ENCODE measurements around the gene GALNTL6.

The GALNTL6 gene

DNA sequence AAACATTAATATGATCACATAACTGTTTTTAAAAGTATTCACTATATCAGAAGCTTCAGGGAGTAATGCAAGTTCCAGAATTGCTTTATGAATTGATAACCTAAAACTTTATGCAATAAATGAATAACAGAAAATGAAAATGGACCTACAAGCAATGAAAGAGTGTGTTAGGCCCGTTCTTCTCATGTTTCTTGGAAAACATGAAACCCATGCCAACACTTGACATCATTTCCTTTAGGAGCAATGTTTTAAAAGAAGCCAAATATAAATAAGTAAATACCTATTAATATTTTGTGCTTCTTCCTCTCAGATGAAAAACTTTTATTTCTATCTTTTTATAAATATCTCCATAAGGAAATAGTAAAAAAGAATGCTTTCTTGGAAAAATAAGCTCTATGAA is 1232.4 kb downstream of the GALNTL6 start:
- no peak for TF ChIP-seq CTCF (IDR thresholded peaks at IDR 0.05; ENCODE audit: insufficient read depth, low read length)
- TF ChIP-seq POLR2AphosphoS5 (IDR thresholded peaks at IDR 0.05; ENCODE audit: low read depth), result no peak
- TF ChIP-seq SPI1 (IDR thresholded peaks at IDR 0.05; ENCODE audit: borderline replicate concordance, low read depth), result no peak
- TF ChIP-seq, protein P1, sequence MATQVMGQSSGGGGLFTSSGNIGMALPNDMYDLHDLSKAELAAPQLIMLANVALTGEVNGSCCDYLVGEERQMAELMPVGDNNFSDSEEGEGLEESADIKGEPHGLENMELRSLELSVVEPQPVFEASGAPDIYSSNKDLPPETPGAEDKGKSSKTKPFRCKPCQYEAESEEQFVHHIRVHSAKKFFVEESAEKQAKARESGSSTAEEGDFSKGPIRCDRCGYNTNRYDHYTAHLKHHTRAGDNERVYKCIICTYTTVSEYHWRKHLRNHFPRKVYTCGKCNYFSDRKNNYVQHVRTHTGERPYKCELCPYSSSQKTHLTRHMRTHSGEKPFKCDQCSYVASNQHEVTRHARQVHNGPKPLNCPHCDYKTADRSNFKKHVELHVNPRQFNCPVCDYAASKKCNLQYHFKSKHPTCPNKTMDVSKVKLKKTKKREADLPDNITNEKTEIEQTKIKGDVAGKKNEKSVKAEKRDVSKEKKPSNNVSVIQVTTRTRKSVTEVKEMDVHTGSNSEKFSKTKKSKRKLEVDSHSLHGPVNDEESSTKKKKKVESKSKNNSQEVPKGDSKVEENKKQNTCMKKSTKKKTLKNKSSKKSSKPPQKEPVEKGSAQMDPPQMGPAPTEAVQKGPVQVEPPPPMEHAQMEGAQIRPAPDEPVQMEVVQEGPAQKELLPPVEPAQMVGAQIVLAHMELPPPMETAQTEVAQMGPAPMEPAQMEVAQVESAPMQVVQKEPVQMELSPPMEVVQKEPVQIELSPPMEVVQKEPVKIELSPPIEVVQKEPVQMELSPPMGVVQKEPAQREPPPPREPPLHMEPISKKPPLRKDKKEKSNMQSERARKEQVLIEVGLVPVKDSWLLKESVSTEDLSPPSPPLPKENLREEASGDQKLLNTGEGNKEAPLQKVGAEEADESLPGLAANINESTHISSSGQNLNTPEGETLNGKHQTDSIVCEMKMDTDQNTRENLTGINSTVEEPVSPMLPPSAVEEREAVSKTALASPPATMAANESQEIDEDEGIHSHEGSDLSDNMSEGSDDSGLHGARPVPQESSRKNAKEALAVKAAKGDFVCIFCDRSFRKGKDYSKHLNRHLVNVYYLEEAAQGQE (IDR thresholded peaks at IDR 0.05; ENCODE audit: insufficient replicate concordance, low read depth), result no peak
- no peak for TF ChIP-seq GABPA (IDR thresholded peaks at IDR 0.05; ENCODE audit: low read depth)
- H3K27ac ChIP-seq (replicated peaks), result no peak overlapping the region
- H3K27me3 ChIP-seq (ENCODE audit: insufficient read depth, poor library complexity, severe bottlenecking), result no peaks in the 10 kb centered on the region
- no peak overlapping the region for H3K4me3 ChIP-seq (replicated peaks; ENCODE audit: insufficient read depth, low read length)
- no peak for DNase-seq (ENCODE audit: low read depth in 1 of 2, low spot score in 1 of 2)

DNA sequence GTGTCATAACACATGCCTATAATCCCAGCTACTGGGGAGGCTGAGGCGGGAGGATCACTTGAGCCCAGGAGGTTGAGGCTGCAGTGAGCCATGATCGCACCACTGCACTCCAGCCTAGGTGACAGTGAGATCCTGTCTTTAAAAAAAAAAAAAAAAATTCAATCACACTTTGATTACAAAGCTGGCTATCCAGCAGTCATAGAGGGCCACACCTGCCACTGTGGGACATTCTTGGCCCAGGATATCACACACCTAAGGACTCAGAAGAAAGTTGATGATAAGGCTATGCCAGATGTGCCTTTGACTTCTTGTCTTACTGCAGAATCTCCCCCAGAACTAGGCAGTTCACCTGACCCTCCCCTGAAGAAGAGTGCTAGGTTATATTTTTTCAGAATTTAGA is 1232.9 kb downstream of the GALNTL6 start:
- TF ChIP-seq POLR2AphosphoS5 (IDR thresholded peaks at IDR 0.05; ENCODE audit: low read depth), result no peak
- no peak for TF ChIP-seq GABPA (IDR thresholded peaks at IDR 0.05; ENCODE audit: low read depth)
- TF ChIP-seq SPI1 (IDR thresholded peaks at IDR 0.05; ENCODE audit: borderline replicate concordance, low read depth), result no peak
- TF ChIP-seq, protein P1 (IDR thresholded peaks at IDR 0.05; ENCODE audit: insufficient replicate concordance, low read depth), result no peak
- H3K27ac ChIP-seq (replicated peaks), result no peak overlapping the region
- DNase-seq (ENCODE audit: low read depth in 1 of 2, low spot score in 1 of 2), result no peak
- no peaks in the 10 kb centered on the region for H3K27me3 ChIP-seq (ENCODE audit: insufficient read depth, poor library complexity, severe bottlenecking)
- H3K4me3 ChIP-seq (replicated peaks; ENCODE audit: insufficient read depth, low read length), result no peak overlapping the region

GRCh38 chr4:173046818-173047217 is 1233.6 kb downstream of the GALNTL6 start:
- no peak overlapping the region for H3K4me3 ChIP-seq (replicated peaks; ENCODE audit: insufficient read depth, low read length)
- H3K27me3 ChIP-seq (ENCODE audit: insufficient read depth, poor library complexity, severe bottlenecking), result no peaks in the 10 kb centered on the region
- no peak overlapping the region for H3K27ac ChIP-seq (replicated peaks)
- DNase-seq (ENCODE audit: low read depth in 1 of 2, low spot score in 1 of 2), result no peak
- no peak for TF ChIP-seq GABPA (IDR thresholded peaks at IDR 0.05; ENCODE audit: low read depth)
- TF ChIP-seq CTCF (IDR thresholded peaks at IDR 0.05; ENCODE audit: insufficient read depth, low read length), result no peak
- TF ChIP-seq POLR2AphosphoS5 (IDR thresholded peaks at IDR 0.05; ENCODE audit: low read depth), result no peak
- TF ChIP-seq, protein P1 (IDR thresholded peaks at IDR 0.05; ENCODE audit: insufficient replicate concordance, low read depth), result no peak
- TF ChIP-seq SPI1 (IDR thresholded peaks at IDR 0.05; ENCODE audit: borderline replicate concordance, low read depth), result no peak

All from HL-60 (cell line).